HL-60 (cell line): ENCODE measurements around the gene JARID2.

ENCODE experiments used
- CTCF ChIP-seq: IDR thresholded peaks from one replicate; pipeline ENCODE4 v1.5.1; 2011; ENCODE audit warnings: low read length, control low read depth, inconsistent platforms; ENCODE audit not compliant: insufficient read depth
- GABPA ChIP-seq: IDR thresholded peaks from 2 replicates; pipeline ENCODE4 v1.6.1; 2012; ENCODE audit warnings: low read depth
- POLR2AphosphoS5 ChIP-seq: IDR thresholded peaks from 2 replicates; pipeline ENCODE4 v1.6.1; 2012; ENCODE audit warnings: low read depth
- REST ChIP-seq: IDR thresholded peaks from 2 replicates; pipeline ENCODE4 v1.6.1; 2012; ENCODE audit warnings: low read depth; ENCODE audit not compliant: insufficient replicate concordance

- TF ChIP-seq CTCF (no peak), POLR2AphosphoS5 (no peak), GABPA (no peak), REST (no peak)
Measured at GRCh38 chr6:15493437-15494168, 247.7 kb downstream of the JARID2 start.
